ENCODE data around the gene VIM.

The VIM gene

GRCh38 chr10:17229967-17230682 is 2.1 kb downstream of the VIM start (continued):
- TF ChIP-seq BCL6B (tag by site-specific recombination; IDR thresholded peaks at IDR 0.05) (no peak), TCF7L2 (IDR thresholded peaks at IDR 0.05; ENCODE audit: borderline replicate concordance, low read depth, low read length) (no peak), ZNF184 (tag by site-specific recombination; IDR thresholded peaks at IDR 0.05) (0 out of 2 replicates have a peak, but pooled peaks have one; percentile 46), ZNF174 (tag by site-specific recombination; IDR thresholded peaks at IDR 0.05) (no peak), ZNF664 (tag by site-specific recombination; IDR thresholded peaks at IDR 0.05) (no peak), MEIS1 (CRISPR knock-in tag; IDR thresholded peaks at IDR 0.05; ENCODE audit: borderline replicate concordance) (no peak), ZNF266 (tag by site-specific recombination; IDR thresholded peaks at IDR 0.05; ENCODE audit: low read depth) (no peak), ZNF501 (tag by site-specific recombination; IDR thresholded peaks at IDR 0.05) (peak; percentile 63), ZFP41 (tag by site-specific recombination; IDR thresholded peaks at IDR 0.05; ENCODE audit: borderline replicate concordance) (no peak), ZNF140 (tag by site-specific recombination; IDR thresholded peaks at IDR 0.05) (no peak), SCRT2 (tag by site-specific recombination; IDR thresholded peaks at IDR 0.05) (peak; percentile 54), OVOL3 (tag by site-specific recombination; IDR thresholded peaks at IDR 0.05) (0 out of 2 replicates have a peak, but pooled peaks have one; percentile 14), ZNF623 (tag by site-specific recombination; IDR thresholded peaks at IDR 0.05) (no peak), ZNF670 (tag by site-specific recombination; IDR thresholded peaks at IDR 0.05; ENCODE audit: low read depth) (no peak), ZNF391 (tag by site-specific recombination; IDR thresholded peaks at IDR 0.05; ENCODE audit: borderline replicate concordance, low read depth) (no peak), ZNF10 (tag by site-specific recombination; IDR thresholded peaks at IDR 0.05) (no peak), ZNF112 (tag by site-specific recombination; IDR thresholded peaks at IDR 0.05) (no peak), KLF10 (tag by site-specific recombination; IDR thresholded peaks at IDR 0.05) (peak; percentile 84), ZNF629 (tag by site-specific recombination; IDR thresholded peaks at IDR 0.05) (no peak), REPIN1 (tag by site-specific recombination; IDR thresholded peaks at IDR 0.05; ENCODE audit: low read depth) (no peak), ZSCAN23 (tag by site-specific recombination; IDR thresholded peaks at IDR 0.05) (no peak), KLF16 (tag by site-specific recombination; IDR thresholded peaks at IDR 0.05) (peak; percentile 55; the same call in 1 of the 2 replicates), KLF9 (tag by site-specific recombination; IDR thresholded peaks at IDR 0.05; ENCODE audit: low read depth) (peak; percentile 98), RBAK (tag by site-specific recombination; IDR thresholded peaks at IDR 0.05) (no peak), HOXD13 (CRISPR knock-in tag; IDR thresholded peaks at IDR 0.05; ENCODE audit: borderline replicate concordance) (no peak), ZNF274 (IDR thresholded peaks at IDR 0.05; ENCODE audit: low read length) (no peak), ZNF274 (tag by site-specific recombination; IDR thresholded peaks at IDR 0.05; ENCODE audit: borderline replicate concordance) (no peak), ZNF585B (tag by site-specific recombination; IDR thresholded peaks at IDR 0.05) (no peak), ZNF654 (tag by site-specific recombination; IDR thresholded peaks at IDR 0.05; ENCODE audit: low read depth) (no peak), ZNF239 (tag by site-specific recombination; IDR thresholded peaks at IDR 0.05) (no peak), SP2 (tag by site-specific recombination; IDR thresholded peaks at IDR 0.05) (peak; percentile 76)
- TF ChIP-seq, protein P1, sequence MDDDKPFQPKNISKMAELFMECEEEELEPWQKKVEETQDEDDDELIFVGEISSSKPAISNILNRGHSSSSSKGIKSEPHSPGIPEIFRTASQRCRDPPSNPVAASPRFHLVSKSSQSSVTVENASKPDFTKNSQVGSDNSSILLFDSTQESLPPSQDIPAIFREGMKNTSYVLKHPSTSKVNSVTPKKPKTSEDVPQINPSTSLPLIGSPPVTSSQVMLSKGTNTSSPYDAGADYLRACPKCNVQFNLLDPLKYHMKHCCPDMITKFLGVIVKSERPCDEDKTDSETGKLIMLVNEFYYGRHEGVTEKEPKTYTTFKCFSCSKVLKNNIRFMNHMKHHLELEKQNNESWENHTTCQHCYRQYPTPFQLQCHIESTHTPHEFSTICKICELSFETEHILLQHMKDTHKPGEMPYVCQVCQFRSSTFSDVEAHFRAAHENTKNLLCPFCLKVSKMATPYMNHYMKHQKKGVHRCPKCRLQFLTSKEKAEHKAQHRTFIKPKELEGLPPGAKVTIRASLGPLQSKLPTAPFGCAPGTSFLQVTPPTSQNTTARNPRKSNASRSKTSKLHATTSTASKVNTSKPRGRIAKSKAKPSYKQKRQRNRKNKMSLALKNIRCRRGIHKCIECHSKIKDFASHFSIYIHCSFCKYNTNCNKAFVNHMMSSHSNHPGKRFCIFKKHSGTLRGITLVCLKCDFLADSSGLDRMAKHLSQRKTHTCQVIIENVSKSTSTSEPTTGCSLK (tag by site-specific recombination; IDR thresholded peaks at IDR 0.05) = no peak
- TF ChIP-seq, protein P2, sequence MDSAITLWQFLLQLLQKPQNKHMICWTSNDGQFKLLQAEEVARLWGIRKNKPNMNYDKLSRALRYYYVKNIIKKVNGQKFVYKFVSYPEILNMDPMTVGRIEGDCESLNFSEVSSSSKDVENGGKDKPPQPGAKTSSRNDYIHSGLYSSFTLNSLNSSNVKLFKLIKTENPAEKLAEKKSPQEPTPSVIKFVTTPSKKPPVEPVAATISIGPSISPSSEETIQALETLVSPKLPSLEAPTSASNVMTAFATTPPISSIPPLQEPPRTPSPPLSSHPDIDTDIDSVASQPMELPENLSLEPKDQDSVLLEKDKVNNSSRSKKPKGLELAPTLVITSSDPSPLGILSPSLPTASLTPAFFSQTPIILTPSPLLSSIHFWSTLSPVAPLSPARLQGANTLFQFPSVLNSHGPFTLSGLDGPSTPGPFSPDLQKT (IDR thresholded peaks at IDR 0.05; ENCODE audit: borderline replicate concordance, low read depth, low read length) = no peak
- TF ChIP-seq, protein P3, sequence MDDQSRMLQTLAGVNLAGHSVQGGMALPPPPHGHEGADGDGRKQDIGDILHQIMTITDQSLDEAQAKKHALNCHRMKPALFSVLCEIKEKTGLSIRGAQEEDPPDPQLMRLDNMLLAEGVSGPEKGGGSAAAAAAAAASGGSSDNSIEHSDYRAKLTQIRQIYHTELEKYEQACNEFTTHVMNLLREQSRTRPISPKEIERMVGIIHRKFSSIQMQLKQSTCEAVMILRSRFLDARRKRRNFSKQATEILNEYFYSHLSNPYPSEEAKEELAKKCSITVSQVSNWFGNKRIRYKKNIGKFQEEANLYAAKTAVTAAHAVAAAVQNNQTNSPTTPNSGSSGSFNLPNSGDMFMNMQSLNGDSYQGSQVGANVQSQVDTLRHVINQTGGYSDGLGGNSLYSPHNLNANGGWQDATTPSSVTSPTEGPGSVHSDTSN (CRISPR knock-in tag; IDR thresholded peaks at IDR 0.05) = no peak
- TF ChIP-seq, protein P4, sequence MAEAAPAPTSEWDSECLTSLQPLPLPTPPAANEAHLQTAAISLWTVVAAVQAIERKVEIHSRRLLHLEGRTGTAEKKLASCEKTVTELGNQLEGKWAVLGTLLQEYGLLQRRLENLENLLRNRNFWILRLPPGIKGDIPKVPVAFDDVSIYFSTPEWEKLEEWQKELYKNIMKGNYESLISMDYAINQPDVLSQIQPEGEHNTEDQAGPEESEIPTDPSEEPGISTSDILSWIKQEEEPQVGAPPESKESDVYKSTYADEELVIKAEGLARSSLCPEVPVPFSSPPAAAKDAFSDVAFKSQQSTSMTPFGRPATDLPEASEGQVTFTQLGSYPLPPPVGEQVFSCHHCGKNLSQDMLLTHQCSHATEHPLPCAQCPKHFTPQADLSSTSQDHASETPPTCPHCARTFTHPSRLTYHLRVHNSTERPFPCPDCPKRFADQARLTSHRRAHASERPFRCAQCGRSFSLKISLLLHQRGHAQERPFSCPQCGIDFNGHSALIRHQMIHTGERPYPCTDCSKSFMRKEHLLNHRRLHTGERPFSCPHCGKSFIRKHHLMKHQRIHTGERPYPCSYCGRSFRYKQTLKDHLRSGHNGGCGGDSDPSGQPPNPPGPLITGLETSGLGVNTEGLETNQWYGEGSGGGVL (tag by site-specific recombination; IDR thresholded peaks at IDR 0.05) = peak; percentile 95

All from HEK293 (cell line).